ENCODE measurements around the gene C2CD4D. TPM values are rescaled to one million over a fixed set of nuclear protein-coding genes. Genes with fewer than 3 reads are reported as not detected.

Gene C2CD4D
- total RNA-seq, 3 donors from 2014 or later: 0.33 to 0.90 (median 0.87) TPM

DNA sequence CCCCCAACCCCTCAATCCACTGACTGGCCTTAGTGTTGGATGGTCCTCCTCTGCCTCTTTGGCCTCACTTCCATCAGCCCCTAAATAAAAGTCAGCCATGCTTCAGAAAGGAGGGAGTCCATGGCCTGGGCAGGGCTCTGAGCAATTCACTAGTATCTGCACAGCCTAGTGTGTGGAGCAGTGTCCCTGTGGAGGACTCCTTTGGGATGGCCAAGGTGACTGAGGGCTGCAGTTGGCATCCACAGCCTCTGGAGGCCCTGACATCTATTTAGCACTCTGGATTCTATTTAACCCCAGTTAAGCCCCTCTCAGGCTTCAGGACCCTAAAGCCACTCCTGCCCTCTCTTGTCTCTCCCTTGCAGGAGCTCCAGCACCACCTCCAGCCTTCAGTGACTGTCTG lies 10.3 kb upstream of the C2CD4D start:
- Mint-ChIP-seq H3K4me1 (ENCODE audit: low read depth) (peaks cover 27% of the 10 kb centered on the region), H3K9me3 (no peaks in the 10 kb centered on the region), H3K36me3 (ENCODE audit: insufficient read depth) (peaks cover 25% of the 10 kb centered on the region), H3K4me3 (no peak overlapping the region), H3K27me3 (ENCODE audit: low read depth) (no peaks in the 10 kb centered on the region)
- ATAC-seq (no peak), DNase-seq (no peak)

DNA sequence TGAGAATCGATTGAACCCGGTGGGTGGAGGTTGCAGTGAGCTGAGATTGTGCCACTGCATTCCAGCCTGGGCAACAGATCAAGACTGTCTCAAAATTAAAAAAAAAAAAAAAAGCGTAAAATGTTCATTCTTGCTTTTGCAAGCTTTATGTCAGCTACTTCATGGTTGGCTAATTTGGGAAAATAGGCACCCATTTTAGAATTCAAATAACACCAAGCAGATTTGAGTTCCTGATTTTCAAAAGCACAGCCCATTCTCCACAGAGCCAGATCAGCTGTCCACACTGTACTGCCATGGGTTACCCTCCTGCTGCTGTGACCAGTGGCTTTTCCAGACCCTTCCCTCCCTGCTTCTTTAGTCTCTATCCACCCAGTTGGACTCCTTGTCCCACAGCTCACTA lies 9.5 kb upstream of the C2CD4D start:
- DNase-seq: no peak
- Mint-ChIP-seq H3K27me3 (ENCODE audit: low read depth) (no peaks in the 10 kb centered on the region), H3K36me3 (ENCODE audit: insufficient read depth) (peaks cover 32% of the 10 kb centered on the region), H3K4me1 (ENCODE audit: low read depth) (peaks cover 34% of the 10 kb centered on the region), H3K9me3 (no peaks in the 10 kb centered on the region), H3K4me3 (no peak overlapping the region)
- ATAC-seq: no peak

DNA sequence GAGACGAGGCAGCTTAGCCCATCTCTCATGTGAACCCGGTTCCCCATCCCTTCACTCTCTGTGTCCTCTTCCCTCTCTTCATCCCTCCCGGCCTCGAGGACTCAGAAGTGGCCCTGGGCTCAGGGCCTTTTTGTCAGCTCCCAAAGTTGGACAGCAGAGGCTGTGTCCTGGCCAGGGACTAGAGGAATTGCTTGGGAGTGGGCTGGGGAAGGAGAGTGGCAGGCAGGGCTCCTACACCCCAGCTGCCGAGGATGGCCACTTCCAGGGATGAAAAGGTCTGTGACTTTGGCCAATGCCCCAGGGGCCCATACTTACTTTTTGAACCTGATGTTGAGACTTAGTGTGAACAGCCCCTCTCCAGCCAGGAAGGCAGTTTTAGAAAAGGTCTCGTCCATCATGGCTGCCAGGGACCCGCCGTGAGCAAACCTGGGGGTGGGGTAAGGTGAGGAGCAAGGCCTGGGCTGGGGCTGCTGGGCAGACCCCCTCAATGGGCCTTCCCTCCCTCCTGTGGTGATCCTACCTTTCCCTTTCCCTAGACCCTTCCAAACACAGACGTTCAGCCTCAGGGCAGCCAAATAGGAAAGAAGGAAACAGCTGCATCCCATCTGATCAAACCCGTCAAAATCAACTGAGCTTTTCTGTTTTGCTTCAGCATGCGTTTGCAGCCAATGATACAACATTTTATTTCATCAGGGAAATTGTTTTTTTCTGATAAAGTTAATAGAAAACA lies 8.4 kb upstream of the C2CD4D start:
- Mint-ChIP-seq H3K27me3 (ENCODE audit: low read depth) (no peaks in the 10 kb centered on the region), H3K36me3 (ENCODE audit: insufficient read depth) (peaks cover 33% of the 10 kb centered on the region), H3K4me1 (ENCODE audit: low read depth) (peaks cover 34% of the 10 kb centered on the region), H3K4me3 (no peak overlapping the region), H3K9me3 (no peaks in the 10 kb centered on the region)
- ATAC-seq (no peak), DNase-seq (no peak)

DNA sequence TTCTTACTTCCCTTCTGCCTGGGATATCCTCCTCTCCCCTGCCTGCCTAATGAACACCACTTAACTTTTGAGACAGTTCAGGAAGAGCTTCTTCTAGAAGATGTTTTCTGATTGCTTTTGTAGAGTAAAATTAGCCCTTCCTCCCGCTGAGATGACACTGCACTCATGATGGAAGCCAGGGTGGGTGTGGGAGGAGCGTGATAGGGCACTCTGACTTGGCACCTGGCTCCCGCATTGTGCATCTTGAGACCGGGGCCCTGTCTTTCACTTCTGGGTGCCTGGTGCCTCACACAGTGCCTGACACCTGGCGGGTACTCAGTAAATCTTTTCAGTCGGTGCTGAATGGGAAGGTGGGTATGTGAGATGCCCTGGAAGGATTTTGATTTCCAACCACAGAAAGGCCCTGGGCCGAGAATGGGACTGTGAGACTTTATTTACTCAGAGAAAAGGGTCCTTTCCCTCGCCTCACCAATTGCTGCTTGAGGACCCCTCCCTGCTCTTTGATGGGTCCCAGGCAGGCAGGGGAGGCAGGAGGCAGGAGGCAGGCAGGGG lies 7.1 kb upstream of the C2CD4D start:
- ATAC-seq (peak in 1 of 2 donors; percentile 23), DNase-seq (no peak)
- peaks cover 39% of the 10 kb centered on the region for H3K36me3 Mint-ChIP-seq (ENCODE audit: insufficient read depth)
- H3K4me1 Mint-ChIP-seq (ENCODE audit: low read depth): peaks cover 34% of the 10 kb centered on the region
- H3K27me3 Mint-ChIP-seq (ENCODE audit: low read depth): no peaks in the 10 kb centered on the region
- H3K4me3 Mint-ChIP-seq: no peak overlapping the region
- no peaks in the 10 kb centered on the region for H3K9me3 Mint-ChIP-seq

DNA sequence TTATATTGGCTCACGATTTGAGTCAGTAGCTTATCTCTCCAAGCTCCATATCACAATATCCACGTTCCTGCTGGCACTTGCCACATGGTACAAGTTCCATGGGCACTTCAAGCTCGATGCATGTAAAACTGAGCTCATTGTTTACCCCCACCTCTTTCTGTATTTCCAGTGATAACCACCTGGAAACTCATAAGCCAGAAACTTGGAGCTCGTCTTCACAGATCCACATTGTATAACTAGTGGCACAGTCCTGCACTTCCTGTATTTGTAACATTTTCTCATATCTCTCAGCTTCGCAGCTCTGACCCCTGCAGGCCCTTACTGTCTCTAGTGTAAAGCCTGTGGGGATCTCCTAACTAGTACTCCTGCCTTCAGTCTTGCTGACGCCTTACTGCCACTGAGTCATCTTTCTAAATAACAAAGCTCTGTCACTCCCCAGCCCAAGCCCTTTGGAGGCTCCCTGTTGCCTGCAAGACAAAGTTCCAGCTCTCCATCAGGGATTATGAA lies 6.5 kb upstream of the C2CD4D start:
- H3K27me3 Mint-ChIP-seq (ENCODE audit: low read depth): no peaks in the 10 kb centered on the region
- no peak for DNase-seq
- H3K9me3 Mint-ChIP-seq: no peaks in the 10 kb centered on the region
- peak; percentile 64 to 69 for ATAC-seq
- peaks cover 36% of the 10 kb centered on the region for H3K4me1 Mint-ChIP-seq (ENCODE audit: low read depth)
- no peak overlapping the region for H3K4me3 Mint-ChIP-seq
- peaks cover 38% of the 10 kb centered on the region for H3K36me3 Mint-ChIP-seq (ENCODE audit: insufficient read depth)

DNA sequence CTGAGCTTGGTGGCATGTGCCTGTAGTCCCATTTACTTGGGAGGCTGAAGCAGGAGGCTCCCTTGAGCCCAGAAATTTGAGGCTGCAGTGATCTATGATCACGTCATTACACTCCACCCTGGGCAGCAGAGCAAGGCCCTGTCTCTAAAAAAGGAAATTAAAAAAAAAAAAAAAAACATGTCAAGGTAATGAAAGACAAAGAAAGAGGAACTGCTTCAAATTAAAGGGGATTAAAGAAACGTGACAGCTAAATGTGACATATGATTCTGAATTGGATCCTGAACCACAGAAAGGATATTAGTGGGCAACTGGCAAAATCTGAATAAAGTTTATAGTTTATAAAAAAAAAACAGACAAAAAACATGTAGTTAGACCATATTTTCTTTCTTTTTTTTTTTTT lies 3.8 kb upstream of the C2CD4D start:
- H3K36me3 Mint-ChIP-seq (ENCODE audit: insufficient read depth): peaks cover 30% of the 10 kb centered on the region
- H3K9me3 Mint-ChIP-seq: no peaks in the 10 kb centered on the region
- DNase-seq (no peak), ATAC-seq (no peak)
- H3K27me3 Mint-ChIP-seq (ENCODE audit: low read depth): no peaks in the 10 kb centered on the region
- H3K4me1 Mint-ChIP-seq (ENCODE audit: low read depth): peaks cover 43% of the 10 kb centered on the region
- H3K4me3 Mint-ChIP-seq: no peak overlapping the region

DNA sequence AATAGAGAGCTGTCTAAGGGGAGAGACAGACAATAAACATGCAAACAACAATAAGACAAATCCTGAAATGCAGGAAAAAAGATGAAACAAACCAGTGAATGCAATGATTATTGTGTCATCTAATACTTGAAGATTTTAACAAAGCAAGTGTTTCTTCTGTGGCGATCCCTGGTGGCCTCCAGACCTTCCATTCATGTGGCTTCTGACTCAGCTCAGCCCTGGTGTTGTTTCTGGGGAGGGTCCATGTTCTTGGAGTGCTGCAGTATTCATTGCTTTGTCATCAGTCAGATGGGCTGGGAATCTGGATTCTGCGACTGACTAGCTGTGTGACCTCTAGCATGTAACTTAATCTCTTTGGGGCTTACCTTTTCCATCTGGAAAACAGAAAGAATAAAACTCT lies 1.5 kb upstream of the C2CD4D start:
- H3K4me1 Mint-ChIP-seq (ENCODE audit: low read depth): peaks cover 47% of the 10 kb centered on the region
- ATAC-seq: no peak
- no peaks in the 10 kb centered on the region for H3K27me3 Mint-ChIP-seq (ENCODE audit: low read depth)
- no peak for DNase-seq
- no peaks in the 10 kb centered on the region for H3K9me3 Mint-ChIP-seq
- peak overlapping the region; percentile 84 for H3K4me3 Mint-ChIP-seq
- H3K36me3 Mint-ChIP-seq (ENCODE audit: insufficient read depth): peaks cover 24% of the 10 kb centered on the region

DNA sequence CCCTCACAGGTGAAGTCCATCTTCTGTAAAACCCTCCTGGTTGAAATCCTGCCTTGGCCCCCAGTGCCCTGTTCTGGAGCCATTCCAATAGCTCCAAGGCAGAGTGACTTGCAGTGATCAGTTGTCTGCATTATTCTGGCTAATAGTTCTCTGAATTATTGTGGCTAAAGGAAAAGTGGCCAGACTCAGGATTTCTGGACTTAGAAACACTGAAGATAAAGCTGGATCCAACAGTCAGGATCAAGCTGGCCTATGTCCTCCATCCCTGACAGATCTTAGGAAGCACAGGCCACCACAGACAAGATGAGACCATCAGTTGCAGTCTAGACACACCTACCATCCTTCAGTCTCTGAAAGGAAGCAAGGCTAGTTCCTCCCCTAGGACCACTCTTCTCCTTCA lies 801 bp upstream of the C2CD4D start:
- no peak for ATAC-seq
- Mint-ChIP-seq H3K4me3 (peak overlapping the region; percentile 84), H3K4me1 (ENCODE audit: low read depth) (peaks cover 44% of the 10 kb centered on the region), H3K36me3 (ENCODE audit: insufficient read depth) (peaks cover 21% of the 10 kb centered on the region), H3K27me3 (ENCODE audit: low read depth) (no peaks in the 10 kb centered on the region), H3K9me3 (no peaks in the 10 kb centered on the region)
- DNase-seq: no peak

DNA sequence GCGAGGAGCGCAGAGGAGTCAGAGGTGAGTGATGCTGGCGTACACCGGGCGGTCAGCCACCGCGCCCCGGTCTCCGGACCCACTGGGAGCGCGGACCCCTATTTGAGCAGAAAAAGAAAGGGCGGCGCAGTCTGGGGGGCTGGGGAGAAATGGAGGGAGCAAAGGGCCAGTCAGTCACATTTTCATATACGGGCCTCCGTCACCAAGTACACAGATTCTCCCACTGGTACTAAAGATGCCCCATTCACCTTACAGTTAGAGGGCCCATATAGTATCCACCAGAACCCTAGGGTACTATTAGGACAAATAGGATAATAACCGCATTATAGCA lies 573 bp downstream of the C2CD4D start:
- Mint-ChIP-seq H3K4me3 (peak overlapping the region; percentile 84), H3K27me3 (ENCODE audit: low read depth) (no peaks in the 10 kb centered on the region), H3K4me1 (ENCODE audit: low read depth) (peaks cover 45% of the 10 kb centered on the region), H3K9me3 (no peaks in the 10 kb centered on the region), H3K36me3 (ENCODE audit: insufficient read depth) (peaks cover 12% of the 10 kb centered on the region)
- no peak for DNase-seq
- ATAC-seq: no peak

DNA sequence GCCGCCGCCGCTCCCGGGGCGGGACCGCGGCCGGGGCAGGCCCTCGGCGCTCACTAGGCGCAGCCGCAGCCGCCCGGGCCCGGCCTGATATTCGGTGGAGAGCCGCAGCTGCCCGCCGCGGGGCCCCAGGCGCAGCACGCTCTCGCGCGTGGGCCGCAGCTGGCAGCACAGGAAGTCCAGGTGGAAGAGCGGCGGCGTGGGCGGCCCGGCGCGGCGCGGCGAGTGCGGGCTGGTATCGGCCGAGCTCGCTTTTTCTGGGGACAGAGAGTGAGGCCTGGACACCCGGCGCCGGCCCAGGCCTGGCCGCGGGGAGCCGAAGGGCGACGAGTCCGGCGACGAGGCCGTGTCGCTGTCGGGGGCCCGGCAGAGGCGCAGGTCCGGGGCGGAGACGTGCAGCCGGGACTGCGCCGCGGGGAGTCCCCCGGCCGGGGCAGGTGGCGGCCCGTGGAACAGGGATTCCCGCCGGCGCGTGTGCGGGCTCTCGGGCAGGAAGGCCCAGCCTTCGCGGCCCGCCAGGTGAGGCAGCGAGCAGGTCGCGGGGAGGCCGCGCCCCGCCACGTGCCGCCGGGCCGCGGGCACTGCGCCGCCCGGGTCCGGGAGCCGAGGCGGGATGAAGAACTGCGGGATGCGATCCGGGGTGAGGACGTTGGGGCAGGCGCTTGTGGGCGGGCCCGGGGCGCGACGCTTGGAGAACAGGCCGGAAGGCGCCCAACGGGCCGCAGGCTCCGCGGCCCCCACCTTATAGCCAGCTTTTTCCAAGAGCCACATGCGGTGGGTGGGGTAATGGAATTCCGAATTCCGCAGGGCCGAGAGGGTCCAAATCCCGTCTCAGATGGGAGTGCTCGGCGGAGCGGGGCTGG lies 1.2 kb downstream of the C2CD4D start:
- ATAC-seq (peak; percentile 35 to 46), DNase-seq (no peak)
- no peaks in the 10 kb centered on the region for H3K27me3 Mint-ChIP-seq (ENCODE audit: low read depth)
- H3K9me3 Mint-ChIP-seq: no peaks in the 10 kb centered on the region
- H3K4me3 Mint-ChIP-seq: peak overlapping the region; percentile 84
- H3K36me3 Mint-ChIP-seq (ENCODE audit: insufficient read depth): peaks cover 12% of the 10 kb centered on the region
- peaks cover 51% of the 10 kb centered on the region for H3K4me1 Mint-ChIP-seq (ENCODE audit: low read depth)

DNA sequence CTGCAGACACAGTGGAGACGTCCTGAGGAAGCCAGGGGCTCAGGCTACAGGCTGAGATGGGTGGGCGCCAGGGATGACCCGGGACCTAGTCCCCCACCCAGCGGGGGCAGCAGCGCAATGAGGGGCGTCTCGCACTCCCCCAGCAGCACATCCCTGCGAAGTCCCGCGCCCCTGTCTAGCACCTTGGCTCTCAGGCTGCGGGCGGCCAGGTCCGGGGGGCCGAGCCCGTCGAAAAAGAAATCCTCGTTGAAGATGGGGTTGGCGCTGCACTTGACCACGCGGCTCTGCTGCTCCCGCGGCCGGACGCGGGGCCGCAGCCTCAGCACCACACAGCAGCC lies 1.8 kb downstream of the C2CD4D start:
- Mint-ChIP-seq H3K27me3 (ENCODE audit: low read depth) (no peaks in the 10 kb centered on the region), H3K4me1 (ENCODE audit: low read depth) (peaks cover 55% of the 10 kb centered on the region), H3K36me3 (ENCODE audit: insufficient read depth) (peaks cover 10% of the 10 kb centered on the region), H3K9me3 (no peaks in the 10 kb centered on the region), H3K4me3 (peak overlapping the region; percentile 82)
- DNase-seq: no peak
- ATAC-seq: no peak

DNA sequence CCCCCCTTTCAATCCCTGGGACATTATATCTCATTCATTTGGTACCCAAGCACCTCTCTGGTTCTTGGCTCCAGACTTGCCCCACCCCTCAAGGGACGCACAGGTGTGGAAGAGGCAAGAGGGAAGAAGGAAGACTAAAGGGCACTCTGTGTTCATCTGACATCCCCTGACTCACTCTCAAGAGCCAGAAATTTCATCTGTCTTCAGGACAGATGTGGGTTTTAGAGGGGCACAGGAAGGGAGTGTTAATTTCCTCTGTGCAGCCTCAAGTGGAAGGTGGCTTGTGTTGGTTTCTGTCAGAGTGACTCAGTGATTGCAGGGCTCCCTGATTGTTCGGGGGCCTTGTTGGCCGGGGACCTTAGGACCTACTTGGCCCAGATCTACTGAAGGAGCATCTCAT lies 2.4 kb downstream of the C2CD4D start:
- DNase-seq: no peak
- peaks cover 61% of the 10 kb centered on the region for H3K4me1 Mint-ChIP-seq (ENCODE audit: low read depth)

DNA sequence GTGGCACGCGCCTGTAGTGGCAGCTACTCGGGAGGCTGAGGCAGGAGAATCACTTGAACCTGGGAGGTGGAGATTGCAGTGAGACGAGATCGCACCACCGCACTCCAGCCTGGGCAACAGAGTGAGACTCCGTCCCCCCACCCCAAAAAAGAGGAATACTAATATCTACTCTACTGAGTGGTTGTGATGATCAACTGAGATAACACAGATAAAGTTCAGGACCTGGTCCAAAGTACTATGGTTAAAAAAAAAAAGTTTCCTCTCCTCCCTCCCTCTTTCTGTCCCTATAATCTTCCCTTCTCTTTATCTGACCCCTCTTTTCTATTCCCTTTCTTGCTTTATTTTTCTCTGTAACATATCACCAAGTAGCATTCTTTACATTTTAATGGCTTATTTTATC lies 4.0 kb downstream of the C2CD4D start:
- no peak for DNase-seq
- Mint-ChIP-seq H3K4me1 (ENCODE audit: low read depth) (peaks cover 67% of the 10 kb centered on the region), H3K27me3 (ENCODE audit: low read depth) (no peaks in the 10 kb centered on the region), H3K4me3 (no peak overlapping the region), H3K9me3 (no peaks in the 10 kb centered on the region), H3K36me3 (ENCODE audit: insufficient read depth) (no peaks in the 10 kb centered on the region)
- no peak for ATAC-seq

More for the DNA sequence above, 2.4 kb downstream of the C2CD4D start:
- Mint-ChIP-seq H3K9me3 (no peaks in the 10 kb centered on the region), H3K27me3 (ENCODE audit: low read depth) (no peaks in the 10 kb centered on the region), H3K36me3 (ENCODE audit: insufficient read depth) (peaks cover 7% of the 10 kb centered on the region), H3K4me3 (peak overlapping the region; percentile 82)
- peak; percentile 36 to 47 for ATAC-seq

DNA sequence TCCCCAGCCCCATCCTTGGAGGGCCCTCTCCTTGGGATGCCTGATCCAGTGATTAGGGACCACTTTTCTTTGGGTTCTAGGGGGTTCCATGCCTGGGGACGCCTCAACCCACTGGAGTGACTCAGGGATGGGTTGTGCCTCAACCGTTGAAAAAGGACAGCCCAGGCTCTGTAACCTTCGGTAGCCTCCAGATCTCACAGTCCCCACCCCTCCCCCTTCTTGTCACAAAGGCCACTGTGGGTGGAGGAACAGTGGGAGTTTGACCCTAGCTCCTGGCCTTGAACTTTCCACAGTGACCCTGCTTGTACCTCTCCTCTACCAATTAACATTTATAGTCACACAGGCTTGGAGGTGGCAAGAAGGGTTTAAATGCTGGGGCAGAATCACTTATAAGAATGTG lies 5.4 kb downstream of the C2CD4D start:
- Mint-ChIP-seq H3K4me1 (ENCODE audit: low read depth) (peaks cover 67% of the 10 kb centered on the region), H3K36me3 (ENCODE audit: insufficient read depth) (no peaks in the 10 kb centered on the region)
- ATAC-seq: no peak

More for the DNA sequence above, 5.4 kb downstream of the C2CD4D start:
- no peak for DNase-seq
- Mint-ChIP-seq H3K27me3 (ENCODE audit: low read depth) (no peaks in the 10 kb centered on the region), H3K9me3 (no peaks in the 10 kb centered on the region), H3K4me3 (no peak overlapping the region)
